HEK293 (cell line): ENCODE data around the gene AP2A1.

Experiments used
- CTCF ChIA-PET: fragments of 350-600 bp; formaldehyde crosslinking; extraction: SDS; loops from one replicate; lab custom pipeline; 2021; ENCODE audit warnings: antibody characterized with exemption; lab: Yijun Ruan, JAX
- POLR2A ChIA-PET: fragments of 300-600 bp; formaldehyde crosslinking; extraction: SDS; loops from one replicate; lab custom pipeline; 2020; ENCODE audit warnings: antibody characterized with exemption, inconsistent platforms; lab: Yijun Ruan, JAX
- H3K27ac ChIP-seq: fragments of 200-500 bp; sonication (Bioruptor generic); 2 replicates; pipeline ENCODE4 v1.5.1; 2014; ENCODE audit warnings: low read depth, low read length, control low read depth, inconsistent platforms; ENCODE audit errors: extremely low read depth
- H3K36me3 ChIP-seq, 2 experiments: fragments of 200-500 bp in 1 of 2; sonication (Bioruptor generic) in 1 of 2; 1 replicate in 1 of 2; 2 replicates in 1 of 2; pipeline ENCODE4 v1.5.1; 2014 to 2017; ENCODE audit warnings: inconsistent platforms in 2 of 2, low read length in 2 of 2; ENCODE audit not compliant: control insufficient read depth in 2 of 2, insufficient read depth in 1 of 2
- H3K4me1 ChIP-seq: fragments of 200-500 bp; sonication (Bioruptor generic); 2 replicates; pipeline ENCODE4 v1.5.1; 2014; ENCODE audit warnings: mild to moderate bottlenecking, low read length, inconsistent platforms; ENCODE audit not compliant: control insufficient read depth, insufficient read depth
- H3K4me3 ChIP-seq: 2 replicates; pipeline ENCODE4 v1.5.1; 2011; ENCODE audit warnings: low read depth, mild to moderate bottlenecking, control low read depth, low read length, moderate library complexity
- H3K9me3 ChIP-seq: fragments of 200-500 bp; sonication (Bioruptor generic); 2 replicates; pipeline ENCODE4 v1.5.1; 2014; ENCODE audit warnings: low read depth, low read length, inconsistent platforms; ENCODE audit not compliant: control insufficient read depth, insufficient read depth
- BCL6B ChIP-seq: fragments of 450-650 bp; formaldehyde crosslinking; IDR thresholded peaks from 2 replicates; pipeline ENCODE4 v1.5.1; 2017; ENCODE audit warnings: missing biosample characterization, missing genetic modification characterization
- GLI4 ChIP-seq: fragments of 450-650 bp; formaldehyde crosslinking; IDR thresholded peaks from 2 replicates; pipeline ENCODE4 v1.5.1; 2016; ENCODE audit warnings: missing biosample characterization, missing genetic modification characterization
- HOXC10 ChIP-seq: sonication (generic); formaldehyde crosslinking; IDR thresholded peaks from 2 replicates; pipeline ENCODE4 v1.8.1; 2023; ENCODE audit warnings: mild to moderate bottlenecking, missing genetic modification reagents
- KLF1 ChIP-seq: fragments of 450-650 bp; formaldehyde crosslinking; IDR thresholded peaks from 2 replicates; pipeline ENCODE4 v1.5.1; 2016; ENCODE audit warnings: missing biosample characterization, missing genetic modification characterization
- KLF8 ChIP-seq: fragments of 450-650 bp; formaldehyde crosslinking; IDR thresholded peaks from 2 replicates; pipeline ENCODE4 v1.5.1; 2016; ENCODE audit warnings: missing biosample characterization, missing genetic modification characterization
- KLF9 ChIP-seq: fragments of 450-650 bp; formaldehyde crosslinking; IDR thresholded peaks from 2 replicates; pipeline ENCODE4 v1.5.1; 2016; ENCODE audit warnings: missing biosample characterization, missing genetic modification characterization, low read depth
- PBX3 ChIP-seq: sonication (generic); formaldehyde crosslinking; IDR thresholded peaks from 2 replicates; pipeline ENCODE4 v1.8.1; 2022; ENCODE audit warnings: mild to moderate bottlenecking, moderate library complexity, missing genetic modification reagents
- SALL2 ChIP-seq: fragments of 450-650 bp; formaldehyde crosslinking; IDR thresholded peaks from 2 replicates; pipeline ENCODE4 v1.5.0; 2017; ENCODE audit warnings: missing biosample characterization, mild to moderate bottlenecking, missing genetic modification characterization, borderline replicate concordance
- SETDB1 ChIP-seq: IDR thresholded peaks from one replicate; pipeline ENCODE4 v1.6.1; 2017; ENCODE audit warnings: mild to moderate bottlenecking, low read length, moderate library complexity, mixed read lengths; ENCODE audit not compliant: insufficient read length
- SP2 ChIP-seq: fragments of 450-650 bp; formaldehyde crosslinking; IDR thresholded peaks from 2 replicates; pipeline ENCODE4 v1.5.1; 2016; ENCODE audit warnings: missing biosample characterization, missing genetic modification characterization
- SP3 ChIP-seq: fragments of 450-650 bp; formaldehyde crosslinking; IDR thresholded peaks from 2 replicates; pipeline ENCODE4 v1.5.1; 2016; ENCODE audit warnings: missing biosample characterization, missing genetic modification characterization
- WT1 ChIP-seq: fragments of 450-650 bp; formaldehyde crosslinking; IDR thresholded peaks from 2 replicates; pipeline ENCODE4 v1.5.1; 2016; ENCODE audit warnings: missing biosample characterization, missing genetic modification characterization
- ZBTB48 ChIP-seq: fragments of 450-650 bp; formaldehyde crosslinking; IDR thresholded peaks from 2 replicates; pipeline ENCODE4 v1.5.1; 2016; ENCODE audit warnings: missing biosample characterization, missing genetic modification characterization
- ZBTB8A ChIP-seq: fragments of 450-650 bp; formaldehyde crosslinking; IDR thresholded peaks from 2 replicates; pipeline ENCODE4 v1.5.1; 2016; ENCODE audit warnings: missing biosample characterization, missing genetic modification characterization
- ZFP69B ChIP-seq: fragments of 450-650 bp; formaldehyde crosslinking; IDR thresholded peaks from 2 replicates; pipeline ENCODE4 v1.5.1; 2016; ENCODE audit warnings: missing biosample characterization, missing genetic modification characterization
- ZNF157 ChIP-seq: fragments of 450-650 bp; formaldehyde crosslinking; IDR thresholded peaks from 2 replicates; pipeline ENCODE4 v1.5.1; 2016; ENCODE audit warnings: missing biosample characterization, missing genetic modification characterization
- ZNF169 ChIP-seq: fragments of 450-650 bp; formaldehyde crosslinking; IDR thresholded peaks from 2 replicates; pipeline ENCODE4 v1.5.1; 2016; ENCODE audit warnings: missing biosample characterization, missing genetic modification characterization
- ZNF223 ChIP-seq: fragments of 450-650 bp; formaldehyde crosslinking; IDR thresholded peaks from 2 replicates; pipeline ENCODE4 v1.5.1; 2016; ENCODE audit warnings: missing biosample characterization, missing genetic modification characterization
- ZNF24 ChIP-seq: fragments of 450-650 bp; formaldehyde crosslinking; IDR thresholded peaks from 2 replicates; pipeline ENCODE4 v1.5.1; 2016; ENCODE audit warnings: missing biosample characterization, missing genetic modification characterization
- ZNF391 ChIP-seq: fragments of 450-650 bp; formaldehyde crosslinking; IDR thresholded peaks from 2 replicates; pipeline ENCODE4 v1.5.1; 2016; ENCODE audit warnings: low read depth, missing biosample characterization, missing genetic modification characterization, borderline replicate concordance
- ZNF521 ChIP-seq: fragments of 450-650 bp; formaldehyde crosslinking; IDR thresholded peaks from 2 replicates; pipeline ENCODE4 v1.5.1; 2017; ENCODE audit warnings: missing biosample characterization, mild to moderate bottlenecking, missing genetic modification characterization
- ZNF548 ChIP-seq: fragments of 450-650 bp; formaldehyde crosslinking; IDR thresholded peaks from 2 replicates; pipeline ENCODE4 v1.5.1; 2016; ENCODE audit warnings: missing biosample characterization, missing genetic modification characterization
- ZSCAN16 ChIP-seq: fragments of 450-650 bp; formaldehyde crosslinking; IDR thresholded peaks from 2 replicates; pipeline ENCODE4 v1.5.1; 2016; ENCODE audit warnings: missing biosample characterization, missing genetic modification characterization
- TF ChIP-seq, protein P1 (sequence below): fragments of 450-650 bp; formaldehyde crosslinking; IDR thresholded peaks from 2 replicates; pipeline ENCODE4 v1.5.1; 2017; ENCODE audit warnings: missing biosample characterization, missing genetic modification characterization
- TF ChIP-seq, protein P2 (sequence below): fragments of 450-650 bp; formaldehyde crosslinking; IDR thresholded peaks from 2 replicates; pipeline ENCODE4 v1.5.1; 2016; ENCODE audit warnings: missing biosample characterization, missing genetic modification characterization, borderline replicate concordance
- TF ChIP-seq, protein P3 (sequence below): fragments of 450-650 bp; formaldehyde crosslinking; IDR thresholded peaks from 2 replicates; pipeline ENCODE4 v1.5.1; 2016; ENCODE audit warnings: missing biosample characterization, missing genetic modification characterization

AP2A1 gene

DNA sequence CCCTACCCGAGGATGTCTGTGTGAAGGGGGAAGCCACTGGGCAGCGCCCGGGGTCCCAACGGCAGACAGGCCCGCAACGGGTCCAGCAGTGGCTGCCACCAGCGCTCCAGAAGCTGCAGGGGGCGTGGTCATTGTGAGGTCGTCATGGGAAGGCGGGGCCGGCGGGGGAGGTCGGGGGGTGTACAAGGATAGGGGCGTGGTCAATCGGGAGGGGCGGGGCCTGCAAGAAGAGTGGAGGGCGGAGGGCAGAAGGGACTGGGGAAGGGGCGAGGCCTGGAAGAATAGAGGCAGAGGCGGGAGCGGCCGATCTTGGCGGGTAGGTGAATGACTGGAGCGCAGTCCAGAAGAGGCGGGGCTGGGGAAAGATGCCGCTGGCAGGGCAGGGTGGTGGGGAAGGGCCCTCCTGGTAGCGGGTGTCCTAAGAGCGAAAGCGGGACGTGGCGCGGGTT is 41.9 kb downstream of the AP2A1 start:
- Histone ChIP-seq H3K9me3 (no peaks in the 10 kb centered on the region), H3K4me1 (no peaks in the 10 kb centered on the region; the same call in 1 of the 2 replicates), H3K36me3 (peaks cover 12 to 40% of the 10 kb centered on the region in 2 experiments; a peak in 2 of 3 replicates), H3K27ac (no peak overlapping the region), H3K4me3 (no peak overlapping the region)
- CTCF ChIA-PET, result no interaction called here
- POLR2A ChIA-PET, result interaction anchor here (0.6 kb wide), 2 partner anchors 19 to 21 kb away, joined by 3 to 7 read pairs; no protein-coding TSS in a partner anchor
- no peak for TF ChIP-seq ZNF391 (tag by site-specific recombination)
- no peak for TF ChIP-seq SETDB1
- no peak for TF ChIP-seq ZSCAN16 (tag by site-specific recombination)
- peak; percentile 99 for TF ChIP-seq KLF1 (tag by site-specific recombination)
- TF ChIP-seq ZFP69B (tag by site-specific recombination), result no peak
- no peak for TF ChIP-seq WT1 (tag by site-specific recombination)
- TF ChIP-seq ZBTB48, result no peak
- TF ChIP-seq GLI4 (tag by site-specific recombination), result no peak
- peak; percentile 89 for TF ChIP-seq KLF9 (tag by site-specific recombination)
- TF ChIP-seq PBX3 (CRISPR knock-in tag), result no peak
- TF ChIP-seq ZNF521, result no peak
- TF ChIP-seq SP2 (tag by site-specific recombination), result 0 out of 2 replicates have a peak, but pooled peaks have one; percentile 19
- no peak for TF ChIP-seq ZNF157 (tag by site-specific recombination)
- no peak for TF ChIP-seq ZNF169
- no peak for TF ChIP-seq HOXC10 (CRISPR knock-in tag)
- TF ChIP-seq, protein P1, sequence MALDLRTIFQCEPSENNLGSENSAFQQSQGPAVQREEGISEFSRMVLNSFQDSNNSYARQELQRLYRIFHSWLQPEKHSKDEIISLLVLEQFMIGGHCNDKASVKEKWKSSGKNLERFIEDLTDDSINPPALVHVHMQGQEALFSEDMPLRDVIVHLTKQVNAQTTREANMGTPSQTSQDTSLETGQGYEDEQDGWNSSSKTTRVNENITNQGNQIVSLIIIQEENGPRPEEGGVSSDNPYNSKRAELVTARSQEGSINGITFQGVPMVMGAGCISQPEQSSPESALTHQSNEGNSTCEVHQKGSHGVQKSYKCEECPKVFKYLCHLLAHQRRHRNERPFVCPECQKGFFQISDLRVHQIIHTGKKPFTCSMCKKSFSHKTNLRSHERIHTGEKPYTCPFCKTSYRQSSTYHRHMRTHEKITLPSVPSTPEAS (tag by site-specific recombination), result no peak
- no peak for TF ChIP-seq ZBTB8A (tag by site-specific recombination)
- peak; percentile 40 for TF ChIP-seq SP3 (tag by site-specific recombination)
- TF ChIP-seq KLF8 (tag by site-specific recombination), result peak; percentile 91
- TF ChIP-seq, protein P2, sequence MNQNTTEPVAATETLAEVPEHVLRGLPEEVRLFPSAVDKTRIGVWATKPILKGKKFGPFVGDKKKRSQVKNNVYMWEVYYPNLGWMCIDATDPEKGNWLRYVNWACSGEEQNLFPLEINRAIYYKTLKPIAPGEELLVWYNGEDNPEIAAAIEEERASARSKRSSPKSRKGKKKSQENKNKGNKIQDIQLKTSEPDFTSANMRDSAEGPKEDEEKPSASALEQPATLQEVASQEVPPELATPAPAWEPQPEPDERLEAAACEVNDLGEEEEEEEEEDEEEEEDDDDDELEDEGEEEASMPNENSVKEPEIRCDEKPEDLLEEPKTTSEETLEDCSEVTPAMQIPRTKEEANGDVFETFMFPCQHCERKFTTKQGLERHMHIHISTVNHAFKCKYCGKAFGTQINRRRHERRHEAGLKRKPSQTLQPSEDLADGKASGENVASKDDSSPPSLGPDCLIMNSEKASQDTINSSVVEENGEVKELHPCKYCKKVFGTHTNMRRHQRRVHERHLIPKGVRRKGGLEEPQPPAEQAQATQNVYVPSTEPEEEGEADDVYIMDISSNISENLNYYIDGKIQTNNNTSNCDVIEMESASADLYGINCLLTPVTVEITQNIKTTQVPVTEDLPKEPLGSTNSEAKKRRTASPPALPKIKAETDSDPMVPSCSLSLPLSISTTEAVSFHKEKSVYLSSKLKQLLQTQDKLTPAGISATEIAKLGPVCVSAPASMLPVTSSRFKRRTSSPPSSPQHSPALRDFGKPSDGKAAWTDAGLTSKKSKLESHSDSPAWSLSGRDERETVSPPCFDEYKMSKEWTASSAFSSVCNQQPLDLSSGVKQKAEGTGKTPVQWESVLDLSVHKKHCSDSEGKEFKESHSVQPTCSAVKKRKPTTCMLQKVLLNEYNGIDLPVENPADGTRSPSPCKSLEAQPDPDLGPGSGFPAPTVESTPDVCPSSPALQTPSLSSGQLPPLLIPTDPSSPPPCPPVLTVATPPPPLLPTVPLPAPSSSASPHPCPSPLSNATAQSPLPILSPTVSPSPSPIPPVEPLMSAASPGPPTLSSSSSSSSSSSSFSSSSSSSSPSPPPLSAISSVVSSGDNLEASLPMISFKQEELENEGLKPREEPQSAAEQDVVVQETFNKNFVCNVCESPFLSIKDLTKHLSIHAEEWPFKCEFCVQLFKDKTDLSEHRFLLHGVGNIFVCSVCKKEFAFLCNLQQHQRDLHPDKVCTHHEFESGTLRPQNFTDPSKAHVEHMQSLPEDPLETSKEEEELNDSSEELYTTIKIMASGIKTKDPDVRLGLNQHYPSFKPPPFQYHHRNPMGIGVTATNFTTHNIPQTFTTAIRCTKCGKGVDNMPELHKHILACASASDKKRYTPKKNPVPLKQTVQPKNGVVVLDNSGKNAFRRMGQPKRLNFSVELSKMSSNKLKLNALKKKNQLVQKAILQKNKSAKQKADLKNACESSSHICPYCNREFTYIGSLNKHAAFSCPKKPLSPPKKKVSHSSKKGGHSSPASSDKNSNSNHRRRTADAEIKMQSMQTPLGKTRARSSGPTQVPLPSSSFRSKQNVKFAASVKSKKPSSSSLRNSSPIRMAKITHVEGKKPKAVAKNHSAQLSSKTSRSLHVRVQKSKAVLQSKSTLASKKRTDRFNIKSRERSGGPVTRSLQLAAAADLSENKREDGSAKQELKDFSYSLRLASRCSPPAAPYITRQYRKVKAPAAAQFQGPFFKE (tag by site-specific recombination), result no peak
- no peak for TF ChIP-seq BCL6B (tag by site-specific recombination)
- no peak for TF ChIP-seq ZNF223
- TF ChIP-seq SALL2 (tag by site-specific recombination), result no peak
- no peak for TF ChIP-seq ZNF24
- no peak for TF ChIP-seq ZNF548
- TF ChIP-seq, protein P3, sequence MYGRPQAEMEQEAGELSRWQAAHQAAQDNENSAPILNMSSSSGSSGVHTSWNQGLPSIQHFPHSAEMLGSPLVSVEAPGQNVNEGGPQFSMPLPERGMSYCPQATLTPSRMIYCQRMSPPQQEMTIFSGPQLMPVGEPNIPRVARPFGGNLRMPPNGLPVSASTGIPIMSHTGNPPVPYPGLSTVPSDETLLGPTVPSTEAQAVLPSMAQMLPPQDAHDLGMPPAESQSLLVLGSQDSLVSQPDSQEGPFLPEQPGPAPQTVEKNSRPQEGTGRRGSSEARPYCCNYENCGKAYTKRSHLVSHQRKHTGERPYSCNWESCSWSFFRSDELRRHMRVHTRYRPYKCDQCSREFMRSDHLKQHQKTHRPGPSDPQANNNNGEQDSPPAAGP (tag by site-specific recombination), result no peak
